ENCODE results near the gene TIMP4.

DNA sequence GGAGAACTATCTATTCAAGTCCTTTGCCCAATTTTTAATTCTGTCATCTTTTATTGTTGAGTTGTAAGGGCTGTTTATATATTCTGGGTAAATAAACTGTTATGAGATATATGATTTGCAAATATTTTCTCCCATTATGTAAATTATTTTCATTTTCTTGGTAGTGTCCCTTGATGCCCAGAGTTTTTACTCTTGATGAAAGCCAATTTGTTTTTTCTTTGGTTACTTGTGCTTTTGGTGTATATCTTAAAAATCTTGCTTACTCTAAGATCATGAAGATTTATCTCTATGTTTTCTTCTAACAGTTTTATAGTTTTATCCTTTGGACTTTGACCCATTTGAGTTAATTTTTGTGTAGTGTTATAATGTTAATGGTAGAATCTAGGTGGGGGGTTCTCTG is 44.5 kb downstream of the TIMP4 start:
- TF ChIP-seq, protein P1, sequence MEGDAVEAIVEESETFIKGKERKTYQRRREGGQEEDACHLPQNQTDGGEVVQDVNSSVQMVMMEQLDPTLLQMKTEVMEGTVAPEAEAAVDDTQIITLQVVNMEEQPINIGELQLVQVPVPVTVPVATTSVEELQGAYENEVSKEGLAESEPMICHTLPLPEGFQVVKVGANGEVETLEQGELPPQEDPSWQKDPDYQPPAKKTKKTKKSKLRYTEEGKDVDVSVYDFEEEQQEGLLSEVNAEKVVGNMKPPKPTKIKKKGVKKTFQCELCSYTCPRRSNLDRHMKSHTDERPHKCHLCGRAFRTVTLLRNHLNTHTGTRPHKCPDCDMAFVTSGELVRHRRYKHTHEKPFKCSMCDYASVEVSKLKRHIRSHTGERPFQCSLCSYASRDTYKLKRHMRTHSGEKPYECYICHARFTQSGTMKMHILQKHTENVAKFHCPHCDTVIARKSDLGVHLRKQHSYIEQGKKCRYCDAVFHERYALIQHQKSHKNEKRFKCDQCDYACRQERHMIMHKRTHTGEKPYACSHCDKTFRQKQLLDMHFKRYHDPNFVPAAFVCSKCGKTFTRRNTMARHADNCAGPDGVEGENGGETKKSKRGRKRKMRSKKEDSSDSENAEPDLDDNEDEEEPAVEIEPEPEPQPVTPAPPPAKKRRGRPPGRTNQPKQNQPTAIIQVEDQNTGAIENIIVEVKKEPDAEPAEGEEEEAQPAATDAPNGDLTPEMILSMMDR (IDR thresholded peaks at IDR 0.05): no peak
- TF ChIP-seq POLR2A (IDR thresholded peaks at IDR 0.05) (no peak), EP300 (IDR thresholded peaks at IDR 0.05) (no peak)
